Endothelial cell (in vitro differentiated cells): ENCODE results near the gene TAS1R3. TPM values are rescaled to one million over a fixed set of nuclear protein-coding genes. Genes with fewer than 3 reads are reported as not detected.

ENCODE experiments used
- DNase-seq: peaks from one replicate; pipeline ENCODE4 v3.0.0; 2021; ENCODE audit warnings: low spot score
- H3K27ac Mint-ChIP-seq: one replicate; pipeline ENCODE4 v1.8.0; 2021; ENCODE audit warnings: mixed read lengths, inconsistent platforms; ENCODE audit not compliant: unreplicated experiment
- H3K27me3 Mint-ChIP-seq: one replicate; pipeline ENCODE4 v1.8.0; 2021; ENCODE audit warnings: mild to moderate bottlenecking, moderate library complexity, mixed read lengths, inconsistent platforms; ENCODE audit not compliant: unreplicated experiment
- H3K36me3 Mint-ChIP-seq: one replicate; pipeline ENCODE4 v1.8.0; 2021; ENCODE audit warnings: mild to moderate bottlenecking, low read depth, mixed read lengths, inconsistent platforms; ENCODE audit not compliant: unreplicated experiment
- H3K4me1 Mint-ChIP-seq: one replicate; pipeline ENCODE4 v1.8.0; 2021; ENCODE audit warnings: mild to moderate bottlenecking, mixed read lengths, inconsistent platforms; ENCODE audit not compliant: unreplicated experiment
- H3K4me3 Mint-ChIP-seq: one replicate; pipeline ENCODE4 v1.8.0; 2021; ENCODE audit warnings: mild to moderate bottlenecking, mixed read lengths, inconsistent platforms; ENCODE audit not compliant: unreplicated experiment
- H3K9me3 Mint-ChIP-seq: one replicate; pipeline ENCODE4 v1.8.0; 2021; ENCODE audit warnings: mixed read lengths, inconsistent platforms; ENCODE audit not compliant: unreplicated experiment
- CTCF ChIP-seq: fragments of 200-600 bp; sonication (generic); IDR thresholded peaks from one replicate; pipeline ENCODE4 v1.5.0; 2021; ENCODE audit warnings: antibody characterized with exemption; ENCODE audit not compliant: unreplicated experiment
- total RNA-seq: library from RNA; stranded (reverse); fragmentation: NEBNext Ultra II Directional; extraction: Animal tissue kit (Norgen Biotek cat#: 25700); gene quantifications from one replicate; pipeline ENCODE4 v1.2.1, GENCODE V29; 2021; ENCODE audit not compliant: unreplicated experiment

The TAS1R3 gene
- total RNA-seq, 1 donor from 2014 or later: 1.2 TPM

GRCh38 chr1:1332774-1333480, 1.8 kb downstream of the TAS1R3 start:
- H3K9me3 Mint-ChIP-seq: no peaks in the 10 kb centered on the region
- H3K4me1 Mint-ChIP-seq: no peaks in the 10 kb centered on the region
- TF ChIP-seq CTCF: no peak
- no peak overlapping the region for H3K27ac Mint-ChIP-seq
- no peak for DNase-seq
- H3K4me3 Mint-ChIP-seq: no peak overlapping the region
- H3K36me3 Mint-ChIP-seq: peaks cover 8% of the 10 kb centered on the region
- peaks cover 14% of the 10 kb centered on the region for H3K27me3 Mint-ChIP-seq

DNA sequence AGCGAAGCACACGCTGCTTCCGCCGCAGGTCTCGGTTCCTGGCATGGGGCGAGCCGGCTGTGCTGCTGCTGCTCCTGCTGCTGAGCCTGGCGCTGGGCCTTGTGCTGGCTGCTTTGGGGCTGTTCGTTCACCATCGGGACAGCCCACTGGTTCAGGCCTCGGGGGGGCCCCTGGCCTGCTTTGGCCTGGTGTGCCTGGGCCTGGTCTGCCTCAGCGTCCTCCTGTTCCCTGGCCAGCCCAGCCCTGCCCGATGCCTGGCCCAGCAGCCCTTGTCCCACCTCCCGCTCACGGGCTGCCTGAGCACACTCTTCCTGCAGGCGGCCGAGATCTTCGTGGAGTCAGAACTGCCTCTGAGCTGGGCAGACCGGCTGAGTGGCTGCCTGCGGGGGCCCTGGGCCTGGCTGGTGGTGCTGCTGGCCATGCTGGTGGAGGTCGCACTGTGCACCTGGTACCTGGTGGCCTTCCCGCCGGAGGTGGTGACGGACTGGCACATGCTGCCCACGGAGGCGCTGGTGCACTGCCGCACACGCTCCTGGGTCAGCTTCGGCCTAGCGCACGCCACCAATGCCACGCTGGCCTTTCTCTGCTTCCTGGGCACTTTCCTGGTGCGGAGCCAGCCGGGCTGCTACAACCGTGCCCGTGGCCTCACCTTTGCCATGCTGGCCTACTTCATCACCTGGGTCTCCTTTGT, 2.6 kb downstream of the TAS1R3 start:
- TF ChIP-seq CTCF: no peak
- H3K27me3 Mint-ChIP-seq: peaks cover 14% of the 10 kb centered on the region
- peaks cover 8% of the 10 kb centered on the region for H3K36me3 Mint-ChIP-seq
- H3K9me3 Mint-ChIP-seq: no peaks in the 10 kb centered on the region
- no peak overlapping the region for H3K27ac Mint-ChIP-seq
- no peak for DNase-seq
- no peaks in the 10 kb centered on the region for H3K4me1 Mint-ChIP-seq
- H3K4me3 Mint-ChIP-seq: no peak overlapping the region

- Mint-ChIP-seq H3K27me3 (peaks cover 9% of the 10 kb centered on the region), H3K27ac (no peak overlapping the region), H3K4me3 (no peak overlapping the region), H3K4me1 (no peaks in the 10 kb centered on the region), H3K9me3 (no peaks in the 10 kb centered on the region), H3K36me3 (peaks cover 2% of the 10 kb centered on the region)
- TF ChIP-seq CTCF: no peak
- peak; percentile 51 for DNase-seq
Observed at GRCh38 chr1:1334835-1335234, 3.8 kb downstream of the TAS1R3 start.

DNA sequence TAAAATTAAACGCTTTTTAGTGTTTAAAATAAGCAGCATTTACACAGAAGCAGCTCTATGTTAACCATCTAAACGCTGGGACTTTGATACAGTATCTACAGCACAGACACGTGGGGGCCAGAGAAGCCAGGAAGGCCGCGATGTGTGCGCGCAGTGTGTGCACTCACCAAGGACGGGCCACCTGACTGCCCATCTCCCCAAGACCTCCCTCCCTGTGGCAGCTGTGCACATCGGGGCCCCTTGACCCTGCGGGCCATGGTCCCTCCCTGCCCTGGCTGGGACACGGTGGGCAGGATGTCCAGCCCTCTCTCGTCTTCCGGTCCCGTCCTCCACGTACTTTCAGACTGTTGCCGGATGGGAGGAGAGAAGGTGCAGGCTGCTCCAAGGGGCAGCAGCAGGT, 4.2 kb downstream of the TAS1R3 start:
- Mint-ChIP-seq H3K36me3 (no peaks in the 10 kb centered on the region), H3K4me3 (no peak overlapping the region), H3K27me3 (peaks cover 6% of the 10 kb centered on the region), H3K4me1 (no peaks in the 10 kb centered on the region), H3K9me3 (no peaks in the 10 kb centered on the region), H3K27ac (no peak overlapping the region)
- no peak for DNase-seq
- no peak for TF ChIP-seq CTCF

- no peak for DNase-seq
- H3K9me3 Mint-ChIP-seq: no peaks in the 10 kb centered on the region
- H3K36me3 Mint-ChIP-seq: peaks cover 5% of the 10 kb centered on the region
- TF ChIP-seq CTCF: no peak
- H3K4me3 Mint-ChIP-seq: no peak overlapping the region
- peaks cover 6% of the 10 kb centered on the region for H3K27me3 Mint-ChIP-seq
- H3K4me1 Mint-ChIP-seq: no peaks in the 10 kb centered on the region
- no peak overlapping the region for H3K27ac Mint-ChIP-seq
Observed at GRCh38 chr1:1335792-1336248, 4.7 kb downstream of the TAS1R3 start.
